GM12878 (cell line): Measurements from ENCODE around the gene MRPS27. TPM values are rescaled to one million over a fixed set of nuclear protein-coding genes. Genes with fewer than 3 reads are reported as not detected.

Source experiments
- ATAC-seq: fragments of 200-7000 bp; cut with Tn5 transposase; 3 replicates; pipeline ENCODE4 v1.9.1; 2020; ENCODE audit warnings: mild to moderate bottlenecking, moderate library complexity
- BruUV-seq: library from RNA; stranded (reverse); fragments of 400-500 nt; replicated peaks from 2 replicates; lab custom pipeline; 2021; lab: Mats Ljungman, UMichigan
- CTCF ChIA-PET: fragments of 300-600 bp; sonication (Branson Sonifier 250); formaldehyde crosslinking; extraction: SDS; loops from one replicate; lab custom pipeline; 2021; ENCODE audit warnings: inconsistent platforms; lab: Yijun Ruan, JAX
- POLR2A ChIA-PET: fragments of 350-600 bp; formaldehyde crosslinking; extraction: SDS; loops from one replicate; lab custom pipeline; 2021; ENCODE audit warnings: inconsistent platforms; lab: Charles Lee
- RAD21 ChIA-PET: fragments of 300-600 bp; sonication (Branson Sonifier 250); formaldehyde crosslinking; loops from one replicate; lab custom pipeline; 2023; ENCODE audit warnings: antibody characterized with exemption; ENCODE audit not compliant: unreplicated experiment; lab: Charles Lee
- SMC1A ChIA-PET: fragments of 300-600 bp; sonication (Branson Sonifier 250); formaldehyde crosslinking; loops from one replicate; lab custom pipeline; 2023; ENCODE audit not compliant: unreplicated experiment, uncharacterized antibody; lab: Charles Lee
- DNase-seq: peaks from one replicate; pipeline ENCODE4 v3.0.0-alpha.2; 2011; ENCODE audit warnings: low read depth, low spot score
- FAIRE-seq: peaks from 3 replicates; lab custom pipeline; 2011; peaks lifted over from hg19 to GRCh38; lab: Jason Lieb, UNC
- H2AFZ ChIP-seq: 2 replicates; pipeline ENCODE4 v1.6.0; 2011; ENCODE audit warnings: low read depth, low read length, control low read depth; ENCODE audit not compliant: control insufficient read depth
- H3K27ac ChIP-seq: 2 replicates; pipeline ENCODE4 v1.5.1; 2011; ENCODE audit warnings: control low read depth; ENCODE audit not compliant: control insufficient read depth, insufficient read depth
- H3K27me3 ChIP-seq, 2 experiments: replicated peaks in 1 of 2; 2 replicates each; pipeline versions ENCODE4 v1.6.0 to v1.6.1; 2011; ENCODE audit warnings: low read length in 1 of 2; ENCODE audit not compliant: control insufficient read depth in 2 of 2, insufficient read depth in 2 of 2
- H3K36me3 ChIP-seq, 2 experiments: 2 replicates each; pipeline ENCODE4 v1.5.1; 2011; ENCODE audit warnings: low read length in 1 of 2; ENCODE audit not compliant: control insufficient read depth in 2 of 2, insufficient read depth in 2 of 2
- H3K4me1 ChIP-seq: 2 replicates; pipeline ENCODE4 v1.6.1; 2011; ENCODE audit warnings: mild to moderate bottlenecking, low read length, moderate library complexity, mixed read lengths; ENCODE audit not compliant: control insufficient read depth, insufficient read depth
- H3K4me2 ChIP-seq: 2 replicates; pipeline ENCODE4 v1.6.0; 2011; ENCODE audit warnings: control low read depth; ENCODE audit not compliant: control insufficient read depth, insufficient read depth
- H3K4me3 ChIP-seq: fragments of 200-600 bp; sonication (generic); 2 replicates; pipeline ENCODE4 v1.5.1; 2016
- H3K79me2 ChIP-seq: 2 replicates; pipeline ENCODE4 v1.6.0; 2011; ENCODE audit warnings: low read length; ENCODE audit not compliant: control insufficient read depth, insufficient read depth
- H3K9ac ChIP-seq: 2 replicates; pipeline ENCODE4 v1.8.0; 2011; ENCODE audit warnings: low read length, control low read depth, mixed read lengths; ENCODE audit not compliant: control insufficient read depth, insufficient read depth
- H3K9me3 ChIP-seq: replicated peaks from 3 replicates; pipeline ENCODE4 v1.5.1; 2011; ENCODE audit warnings: mild to moderate bottlenecking, low read length; ENCODE audit not compliant: control insufficient read depth, insufficient read depth
- H4K20me1 ChIP-seq: 2 replicates; pipeline ENCODE4 v1.6.0; 2011; ENCODE audit not compliant: control insufficient read depth, insufficient read depth
- ATF3 ChIP-seq: IDR thresholded peaks from 2 replicates; pipeline ENCODE4 v1.6.1; 2011; ENCODE audit warnings: low read depth, mild to moderate bottlenecking, low read length, moderate library complexity, borderline replicate concordance; ENCODE audit errors: extremely low read depth
- CHD2 ChIP-seq: IDR thresholded peaks from 2 replicates; pipeline ENCODE4 v1.6.1; 2011; ENCODE audit warnings: low read depth, low read length, improper control_type of control experiment, borderline replicate concordance
- HSF1 ChIP-seq: fragments of 150-350 bp; IDR thresholded peaks from 2 replicates; pipeline ENCODE4 v1.6.1; 2014; ENCODE audit warnings: mild to moderate bottlenecking, low read depth, low read length
- IRF3 ChIP-seq: fragments of 450-650 bp; IDR thresholded peaks from 2 replicates; pipeline ENCODE4 v1.6.1; 2014; ENCODE audit warnings: mild to moderate bottlenecking
- NR2C2 ChIP-seq: IDR thresholded peaks from 2 replicates; pipeline ENCODE4 v1.6.1; 2011; ENCODE audit warnings: borderline replicate concordance, low read depth; ENCODE audit not compliant: control insufficient read depth, insufficient read length
- RCOR1 ChIP-seq: conservative IDR thresholded peaks from 2 replicates; pipeline ENCODE4 v1.6.1; 2012; ENCODE audit warnings: low read depth, low read length, improper control_type of control experiment
- SMAD1 ChIP-seq: fragments of 450-650 bp; IDR thresholded peaks from 2 replicates; pipeline ENCODE4 v1.6.1; 2018; ENCODE audit warnings: mild to moderate bottlenecking, low read depth; ENCODE audit not compliant: partially characterized antibody
- SMAD5 ChIP-seq: IDR thresholded peaks from 2 replicates; pipeline ENCODE4 v1.6.1; 2016; ENCODE audit warnings: antibody characterized with exemption, low read depth
- SMC3 ChIP-seq: IDR thresholded peaks from 2 replicates; pipeline ENCODE4 v1.6.1; 2011; ENCODE audit warnings: low read length, improper control_type of control experiment, borderline replicate concordance
- YBX1 ChIP-seq: fragments of 450-650 bp; IDR thresholded peaks from 2 replicates; pipeline ENCODE4 v1.6.1; 2016; ENCODE audit warnings: antibody characterized with exemption
- ZNF24 ChIP-seq: fragments of 450-650 bp; IDR thresholded peaks from 2 replicates; pipeline ENCODE4 v1.6.1; 2017; ENCODE audit warnings: antibody characterized with exemption, mild to moderate bottlenecking
- ZNF274 ChIP-seq: IDR thresholded peaks from one replicate; pipeline ENCODE4 v1.8.0; 2011; ENCODE audit not compliant: insufficient read length, insufficient read depth
- ZNF384 ChIP-seq: IDR thresholded peaks from 2 replicates; pipeline ENCODE4 v1.6.1; 2012; ENCODE audit warnings: low read depth, mild to moderate bottlenecking, low read length, improper control_type of control experiment, borderline replicate concordance
- WGBS: methylation state at CpG from one replicate; pipeline ENCODE4 v1.1.6; 2016; ENCODE audit warnings: low lambda C conversion rate; ENCODE audit not compliant: insufficient replicate concordance, insufficient coverage; ENCODE audit errors: missing lambda C conversion rate; 5-methylcytosine and 5-hydroxymethylcytosine counted together
- in situ Hi-C: fragments of 300-500 bp; cut with MboI; formaldehyde crosslinking; loops from 9 replicates; pipeline ENCODE4 v1.14.3; 2018; ENCODE audit warnings: mixed read lengths
- intact Hi-C: fragments of 100-400 bp; cut with micrococcal nuclease; formaldehyde crosslinking; loops from one replicate; pipeline ENCODE4 v1.14.2; 2022; ENCODE audit not compliant: unreplicated experiment
- polyA plus RNA-seq, 11 experiments: library from polyadenylated mRNA; depleted of rRNA in 4 of 11; unstranded in 6 of 11; stranded (reverse) in 5 of 11; fragments of >200 nt; fragmentation: Nextera tagmentation in 4 of 11; fragmentation: Illumina TruSeq in 1 of 11; extraction: Ambion mirVana in 4 of 11; extraction: Trizol in 1 of 11; gene quantifications; 1 replicate in 1 of 11; 2 replicates in 10 of 11; pipeline versions ENCODE4 v1.2.1 to v1.2.3, GENCODE V29; 2011 to 2016; ENCODE audit warnings: inconsistent platforms in 2 of 11, missing spikeins in 2 of 11, low read depth in 1 of 11
- total RNA-seq, 4 experiments: library from RNA; depleted of rRNA in 3 of 4; stranded (reverse); fragments of >200 nt in 3 of 4; fragmentation: Illumina TruSeq in 1 of 4; extraction: Trizol in 1 of 4; gene quantifications; 2 replicates each; pipeline versions ENCODE4 v1.2.1 to v1.2.3, GENCODE V29; 2013 to 2021

Gene MRPS27
- total and polyA plus RNA-seq, 10 of the 15 experiments (the other 5 are each of a cell fraction or from before 2014, with no cell fraction given) = 61.0 to 128 (median 93.0) TPM

- no peak for DNase-seq
- in situ Hi-C loops (no loop called here), intact Hi-C loops (no loop called here)
- ChIA-PET RAD21 (no interaction called here), CTCF (interaction anchor here (1.0 to 1.4 kb wide), 2 partner anchors 18 to 161 kb away, joined by 3 read pairs; no protein-coding TSS in a partner anchor), SMC1A (interaction anchor here (1.3 kb wide), 1 partner anchor 8 kb away, joined by 4 read pairs; no protein-coding TSS in a partner anchor)
- H3K4me1 ChIP-seq = no peaks in the 10 kb centered on the region
- H3K36me3 ChIP-seq = no peaks in the 10 kb centered on the region
- no peak overlapping the region for H3K27ac ChIP-seq
- BruUV-seq = no TSS peak
- no peaks in the 10 kb centered on the region for H4K20me1 ChIP-seq
- no peak overlapping the region for H3K4me3 ChIP-seq
- ATAC-seq = no peak
- H3K9ac ChIP-seq = no peak overlapping the region
- WGBS = 70% methylated on average over 7 of the region's 11 CpGs
- peaks cover 3 to 5% of the 10 kb centered on the region in 2 experiments; a peak in 3 of 4 replicates for H3K27me3 ChIP-seq
- H3K4me2 ChIP-seq = no peak overlapping the region
- H2AFZ ChIP-seq = no peak overlapping the region
- no peaks in the 10 kb centered on the region for H3K79me2 ChIP-seq
- no peaks in the 10 kb centered on the region for H3K9me3 ChIP-seq
- no peak for TF ChIP-seq CHD2
- TF ChIP-seq, all 136 proteins: peak for 0
- no peak for FAIRE-seq
- POLR2A ChIA-PET = no interaction called here
Observed at GRCh38 chr5:72179816-72180440, 140.1 kb downstream of the MRPS27 start.

- ATAC-seq = no peak
- TF ChIP-seq SMC3 = no peak
- TF ChIP-seq IRF3 = no peak
- TF ChIP-seq SMAD5 = no peak
- TF ChIP-seq HSF1 = no peak
- TF ChIP-seq YBX1 = no peak
- no peak for TF ChIP-seq ATF3
- TF ChIP-seq SMAD1 = no peak
- TF ChIP-seq RCOR1 = no peak
- TF ChIP-seq NR2C2 = no peak
- TF ChIP-seq ZNF384 = no peak
- TF ChIP-seq ZNF274 = no peak
- no peak for TF ChIP-seq ZNF24
Observed at GRCh38 chr5:72179028-72179815, 140.8 kb downstream of the MRPS27 start.

More at GRCh38 chr5:72179028-72179815, 140.8 kb downstream of the MRPS27 start:
- Histone ChIP-seq H3K9me3 (no peaks in the 10 kb centered on the region), H3K27me3 (peaks cover 3 to 5% of the 10 kb centered on the region in 2 experiments; a peak in 3 of 4 replicates), H3K36me3 (no peaks in the 10 kb centered on the region), H3K9ac (no peak overlapping the region), H3K79me2 (no peaks in the 10 kb centered on the region), H3K4me1 (no peaks in the 10 kb centered on the region), H3K27ac (no peak overlapping the region), H3K4me3 (no peak overlapping the region), H3K4me2 (no peak overlapping the region), H2AFZ (no peak overlapping the region), H4K20me1 (no peaks in the 10 kb centered on the region)
- ChIA-PET POLR2A (no interaction called here), RAD21 (no interaction called here), CTCF (no interaction called here), SMC1A (interaction anchor here (0.9 kb wide), 1 partner anchor 34 kb away, joined by 3 read pairs; no protein-coding TSS in a partner anchor)
- BruUV-seq = no TSS peak
- FAIRE-seq (no peak), DNase-seq (no peak)
- intact Hi-C loops (no loop called here), in situ Hi-C loops (no loop called here)
- WGBS = 55% methylated on average over 28 of the region's 29 CpGs
